HG03108 (cell line): ENCODE results near the gene AKR7A2.

Experiments used
- ATAC-seq: cut with Tn5 transposase; IDR thresholded peaks from one replicate; pipeline ENCODE4 v1.9.1; 2021; ENCODE audit warnings: moderate library complexity; ENCODE audit not compliant: unreplicated experiment

Gene AKR7A2

GRCh38 chr1:19311931-19312781 lies at the start of gene AKR7A2, which contains the start of gene SLC66A1:
TSS of gene AKR7A2 (minus strand) at chr1:19312144. CDS start at chr1:19312124, 20 bp downstream.
TSS of gene SLC66A1 (plus strand) at chr1:19312326. CDS start at chr1:19317678, 5,352 bp downstream.
- ATAC-seq, result peak; percentile 71

GRCh38 chr1:19360843-19361610 lies 49.1 kb upstream of the AKR7A2 start:
- ATAC-seq, result no peak

- no peak for ATAC-seq
These were observed 48.5 kb upstream of the AKR7A2 start for GRCh38 chr1:19360432-19360831.

- ATAC-seq, result no peak
These were observed 48.1 kb upstream of the AKR7A2 start for GRCh38 chr1:19360016-19360415.

- ATAC-seq, result no peak
These were observed 47.4 kb upstream of the AKR7A2 start for GRCh38 chr1:19359357-19359756.

- no peak for ATAC-seq
These were observed 46.8 kb upstream of the AKR7A2 start for GRCh38 chr1:19358710-19359109.

- no peak for ATAC-seq
These were observed 45.5 kb upstream of the AKR7A2 start for GRCh38 chr1:19357299-19357986.

- no peak for ATAC-seq
These were observed 44.3 kb upstream of the AKR7A2 start for GRCh38 chr1:19356266-19356665.

- no peak for ATAC-seq
These were observed 42.6 kb upstream of the AKR7A2 start for GRCh38 chr1:19354531-19354981.

- ATAC-seq, result no peak
These were observed 41.7 kb upstream of the AKR7A2 start for GRCh38 chr1:19353596-19353995.

- no peak for ATAC-seq
These were observed 40.9 kb upstream of the AKR7A2 start for GRCh38 chr1:19352839-19353238.

- no peak for ATAC-seq
These were observed 39.9 kb upstream of the AKR7A2 start for GRCh38 chr1:19351873-19352272.

GRCh38 chr1:19350566-19350965 lies 38.6 kb upstream of the AKR7A2 start:
- ATAC-seq, result no peak

GRCh38 chr1:19349999-19350398 lies 38.1 kb upstream of the AKR7A2 start:
- ATAC-seq, result no peak

- ATAC-seq, result no peak
These were observed 36.7 kb upstream of the AKR7A2 start for GRCh38 chr1:19348441-19349198.

- ATAC-seq, result no peak
These were observed 35.7 kb upstream of the AKR7A2 start for GRCh38 chr1:19347533-19348172.

- no peak for ATAC-seq
These were observed 34.1 kb upstream of the AKR7A2 start for GRCh38 chr1:19346026-19346425.

- no peak for ATAC-seq
These were observed 33.4 kb upstream of the AKR7A2 start for GRCh38 chr1:19345391-19345790.

GRCh38 chr1:19344831-19345230 lies 32.9 kb upstream of the AKR7A2 start:
- ATAC-seq, result no peak

GRCh38 chr1:19344372-19344810 lies 32.4 kb upstream of the AKR7A2 start:
- no peak for ATAC-seq
